Karpas-422 (cell line): Measurements from ENCODE around the gene LCP1. TPM values are rescaled to one million over a fixed set of nuclear protein-coding genes. Genes with fewer than 3 reads are reported as not detected.

Experiments
- DNase-seq: peaks from one replicate; pipeline ENCODE4 v3.0.0-alpha.2; 2015
- H2AFZ ChIP-seq: fragments of 200-600 bp; sonication (generic); 2 replicates; pipeline ENCODE4 v1.6.1; 2014; ENCODE audit warnings: antibody characterized with exemption, low read length, mixed read lengths
- H3K27ac ChIP-seq: fragments of 200-600 bp; sonication (generic); 2 replicates; pipeline ENCODE4 v1.5.1; 2014; ENCODE audit warnings: mild to moderate bottlenecking, low read length, moderate library complexity
- H3K27me3 ChIP-seq: fragments of 200-600 bp; sonication (generic); 2 replicates; pipeline ENCODE4 v1.6.1; 2014; ENCODE audit warnings: low read length, mixed read lengths
- H3K36me3 ChIP-seq: fragments of 200-600 bp; sonication (generic); 2 replicates; pipeline ENCODE4 v1.6.1; 2014; ENCODE audit warnings: low read length, mixed read lengths; ENCODE audit not compliant: insufficient read depth
- H3K4me1 ChIP-seq: fragments of 200-600 bp; sonication (generic); 2 replicates; pipeline ENCODE4 v1.6.1; 2014; ENCODE audit warnings: mild to moderate bottlenecking, low read length, mixed read lengths
- H3K4me2 ChIP-seq: fragments of 200-600 bp; sonication (generic); 2 replicates; pipeline ENCODE4 v1.6.1; 2014; ENCODE audit warnings: low read length, low read depth, mild to moderate bottlenecking; ENCODE audit not compliant: poor library complexity, severe bottlenecking
- H3K4me3 ChIP-seq: fragments of 200-600 bp; sonication (generic); 2 replicates; pipeline ENCODE4 v1.5.1; 2014; ENCODE audit warnings: mild to moderate bottlenecking, antibody characterized with exemption, low read length, mixed read lengths
- H3K79me2 ChIP-seq: fragments of 200-600 bp; sonication (generic); 2 replicates; pipeline ENCODE4 v1.6.1; 2014; ENCODE audit warnings: mild to moderate bottlenecking, low read length, mixed read lengths
- H3K9ac ChIP-seq: fragments of 200-600 bp; sonication (generic); 2 replicates; pipeline ENCODE4 v1.6.0; 2014; ENCODE audit warnings: low read length
- H3K9me2 ChIP-seq: fragments of 200-600 bp; sonication (generic), shearing (Covaris generic); replicated peaks from 2 replicates; pipeline ENCODE4 v1.6.0; 2014; ENCODE audit warnings: mild to moderate bottlenecking, low read length, moderate library complexity; ENCODE audit not compliant: insufficient read depth
- H3K9me3 ChIP-seq: fragments of 300-700, 200-600 bp; sonication (generic); 2 replicates; pipeline ENCODE4 v1.6.1; 2014; ENCODE audit warnings: low read length, mixed read lengths
- H4K20me1 ChIP-seq: fragments of 200-600 bp; sonication (generic); 2 replicates; pipeline ENCODE4 v1.6.1; 2014; ENCODE audit warnings: mild to moderate bottlenecking, antibody characterized with exemption, low read length, low read depth; ENCODE audit not compliant: insufficient read depth
- total RNA-seq: library from RNA; depleted of rRNA; stranded (reverse); fragments of >200 nt; shearing (Covaris generic); gene quantifications from 2 replicates; pipeline ENCODE4 v1.2.3, GENCODE V29; 2014; ENCODE audit warnings: low replicate concordance

Gene LCP1
- total RNA-seq, 1 experiment from 2014 or later, result 415 TPM

GRCh38 chr13:46170687-46171086 is 11.3 kb downstream of the LCP1 start:
- Histone ChIP-seq H3K36me3 (peaks cover 19% of the 10 kb centered on the region; the same call in 1 of the 2 replicates), H3K9me2 (no peaks in the 10 kb centered on the region), H3K4me2 (peak overlapping the region; percentile 96)

GRCh38 chr13:46170268-46170667 is 11.7 kb downstream of the LCP1 start:
- H3K36me3 ChIP-seq, result peaks cover 18% of the 10 kb centered on the region; the same call in 1 of the 2 replicates
- peak overlapping the region; percentile 49; the same call in 1 of the 2 replicates for H3K4me3 ChIP-seq
- H3K9me3 ChIP-seq, result no peaks in the 10 kb centered on the region
- H3K4me2 ChIP-seq, result peak overlapping the region; percentile 96
- H3K9me2 ChIP-seq, result no peaks in the 10 kb centered on the region
- peaks cover 100% of the 10 kb centered on the region for H3K79me2 ChIP-seq
- no peak for DNase-seq
- no peak overlapping the region for H2AFZ ChIP-seq
- peak overlapping the region; percentile 99 for H3K27ac ChIP-seq
- H3K4me1 ChIP-seq, result peaks cover 100% of the 10 kb centered on the region
- peaks cover 91% of the 10 kb centered on the region for H4K20me1 ChIP-seq
- H3K9ac ChIP-seq, result peak overlapping the region; percentile 56; the same call in 1 of the 2 replicates
- no peaks in the 10 kb centered on the region for H3K27me3 ChIP-seq

More at GRCh38 chr13:46170687-46171086, 11.3 kb downstream of the LCP1 start:
- H4K20me1 ChIP-seq, result peaks cover 95% of the 10 kb centered on the region
- DNase-seq, result peak; percentile 74
- no peaks in the 10 kb centered on the region for H3K9me3 ChIP-seq
- peaks cover 100% of the 10 kb centered on the region for H3K79me2 ChIP-seq
- H3K27ac ChIP-seq, result peak overlapping the region; percentile 99
- H2AFZ ChIP-seq, result no peak overlapping the region
- H3K4me3 ChIP-seq, result peak overlapping the region; percentile 49; the same call in 1 of the 2 replicates
- H3K27me3 ChIP-seq, result no peaks in the 10 kb centered on the region
- H3K9ac ChIP-seq, result peak overlapping the region; percentile 43; the same call in 1 of the 2 replicates
- H3K4me1 ChIP-seq, result peaks cover 100% of the 10 kb centered on the region

GRCh38 chr13:46169758-46170157 is 12.2 kb downstream of the LCP1 start:
- Histone ChIP-seq H2AFZ (no peak overlapping the region), H3K9me3 (no peaks in the 10 kb centered on the region), H3K27ac (peak overlapping the region; percentile 99), H3K36me3 (peaks cover 13% of the 10 kb centered on the region; the same call in 1 of the 2 replicates), H3K79me2 (peaks cover 100% of the 10 kb centered on the region), H3K9ac (peak overlapping the region; percentile 56; the same call in 1 of the 2 replicates), H4K20me1 (peaks cover 91% of the 10 kb centered on the region), H3K4me3 (peak overlapping the region; percentile 54; the same call in 1 of the 2 replicates), H3K4me2 (peak overlapping the region; percentile 96), H3K27me3 (no peaks in the 10 kb centered on the region), H3K9me2 (no peaks in the 10 kb centered on the region), H3K4me1 (peaks cover 100% of the 10 kb centered on the region)
- DNase-seq, result no peak

- Histone ChIP-seq H3K9ac (peak overlapping the region; percentile 56), H2AFZ (no peak overlapping the region), H3K4me2 (peak overlapping the region; percentile 96), H3K9me3 (no peaks in the 10 kb centered on the region), H3K27ac (peak overlapping the region; percentile 99), H4K20me1 (peaks cover 93% of the 10 kb centered on the region), H3K4me3 (peak overlapping the region; percentile 54), H3K9me2 (no peaks in the 10 kb centered on the region), H3K79me2 (peaks cover 100% of the 10 kb centered on the region), H3K4me1 (peaks cover 100% of the 10 kb centered on the region), H3K27me3 (no peaks in the 10 kb centered on the region), H3K36me3 (peaks cover 20% of the 10 kb centered on the region; the same call in 1 of the 2 replicates)
- DNase-seq, result peak; percentile 68
These were observed 13.2 kb downstream of the LCP1 start for GRCh38 chr13:46168783-46169182.

- H3K9me2 ChIP-seq, result no peaks in the 10 kb centered on the region
- H3K4me2 ChIP-seq, result peak overlapping the region; percentile 96
- peak overlapping the region; percentile 99 for H3K27ac ChIP-seq
- peaks cover 19% of the 10 kb centered on the region; the same call in 1 of the 2 replicates for H3K36me3 ChIP-seq
- peak overlapping the region; percentile 56 for H3K9ac ChIP-seq
- H3K9me3 ChIP-seq, result no peaks in the 10 kb centered on the region
- H3K4me3 ChIP-seq, result peak overlapping the region; percentile 54
- peaks cover 91% of the 10 kb centered on the region for H4K20me1 ChIP-seq
- H3K4me1 ChIP-seq, result peaks cover 99% of the 10 kb centered on the region
- DNase-seq, result peak; percentile 78
- H3K79me2 ChIP-seq, result peaks cover 100% of the 10 kb centered on the region
- H3K27me3 ChIP-seq, result no peaks in the 10 kb centered on the region
- no peak overlapping the region for H2AFZ ChIP-seq
These were observed 13.6 kb downstream of the LCP1 start for GRCh38 chr13:46168341-46168740.

- peaks cover 88% of the 10 kb centered on the region for H3K79me2 ChIP-seq
- H3K9me2 ChIP-seq, result no peaks in the 10 kb centered on the region
- no peak for DNase-seq
- no peak overlapping the region for H2AFZ ChIP-seq
- peaks cover 12% of the 10 kb centered on the region; the same call in 1 of the 2 replicates for H3K36me3 ChIP-seq
- peak overlapping the region; percentile 56 for H3K9ac ChIP-seq
- peak overlapping the region; percentile 54 for H3K4me3 ChIP-seq
- H3K4me2 ChIP-seq, result peak overlapping the region; percentile 96
- no peaks in the 10 kb centered on the region for H3K9me3 ChIP-seq
- no peaks in the 10 kb centered on the region for H3K27me3 ChIP-seq
- H4K20me1 ChIP-seq, result peaks cover 78% of the 10 kb centered on the region
- peak overlapping the region; percentile 99 for H3K27ac ChIP-seq
- H3K4me1 ChIP-seq, result peaks cover 86% of the 10 kb centered on the region
These were observed 14.9 kb downstream of the LCP1 start for GRCh38 chr13:46166947-46167610.

- H3K9ac ChIP-seq, result peak overlapping the region; percentile 56
- H3K4me2 ChIP-seq, result peak overlapping the region; percentile 96
- H3K36me3 ChIP-seq, result peaks cover 12% of the 10 kb centered on the region; the same call in 1 of the 2 replicates
- H3K9me2 ChIP-seq, result no peaks in the 10 kb centered on the region
- H3K4me1 ChIP-seq, result peaks cover 84% of the 10 kb centered on the region
- H2AFZ ChIP-seq, result no peak overlapping the region
- H3K79me2 ChIP-seq, result peaks cover 87% of the 10 kb centered on the region
- peak overlapping the region; percentile 99 for H3K27ac ChIP-seq
- DNase-seq, result peak; percentile 55
- no peaks in the 10 kb centered on the region for H3K27me3 ChIP-seq
- peak overlapping the region; percentile 39 for H3K4me3 ChIP-seq
- peaks cover 70% of the 10 kb centered on the region for H4K20me1 ChIP-seq
- H3K9me3 ChIP-seq, result no peaks in the 10 kb centered on the region
These were observed 15.8 kb downstream of the LCP1 start for GRCh38 chr13:46166224-46166584.

- DNase-seq, result peak; percentile 81
- Histone ChIP-seq H2AFZ (no peak overlapping the region), H3K27ac (peak overlapping the region; percentile 99), H3K4me1 (peaks cover 82% of the 10 kb centered on the region), H3K27me3 (no peaks in the 10 kb centered on the region), H3K4me3 (peak overlapping the region; percentile 39), H3K4me2 (peak overlapping the region; percentile 96), H3K9ac (peak overlapping the region; percentile 56; the same call in 1 of the 2 replicates), H3K9me3 (no peaks in the 10 kb centered on the region), H3K9me2 (no peaks in the 10 kb centered on the region), H3K36me3 (peaks cover 12% of the 10 kb centered on the region; the same call in 1 of the 2 replicates), H3K79me2 (peaks cover 86% of the 10 kb centered on the region), H4K20me1 (peaks cover 64% of the 10 kb centered on the region)
These were observed 16.3 kb downstream of the LCP1 start for GRCh38 chr13:46165485-46166223.
